ENCODE measurements around the gene TMPRSS13.
"Not testable (repeated sequence)": the region's sequence is repeated elsewhere in the genome, so short reads cannot be mapped to it uniquely, and the experiment has no call there.

The TMPRSS13 gene

GRCh38 chr11:117929142-117929915 lies at the start of gene TMPRSS13:
Gene TMPRSS13, minus strand, starts transcription at chr11:117929402. Its CDS starts 95 bp downstream, at chr11:117929307.
- DNase-seq: no peak

- no peak for DNase-seq
These were observed 49.8 kb upstream of the TMPRSS13 start for GRCh38 chr11:117978991-117979390.

- DNase-seq: not testable (repeated sequence)
These were observed 49.2 kb upstream of the TMPRSS13 start for GRCh38 chr11:117978291-117978910.

GRCh38 chr11:117977612-117978264 lies 48.5 kb upstream of the TMPRSS13 start:
- not testable (repeated sequence) for DNase-seq

GRCh38 chr11:117977029-117977428 lies 47.8 kb upstream of the TMPRSS13 start:
- no peak for DNase-seq

- DNase-seq: no peak
These were observed 47.2 kb upstream of the TMPRSS13 start for GRCh38 chr11:117976445-117976844.

- DNase-seq: no peak
These were observed 44.3 kb upstream of the TMPRSS13 start for GRCh38 chr11:117973503-117973860.

GRCh38 chr11:117972629-117973502 lies 43.7 kb upstream of the TMPRSS13 start:
- no peak for DNase-seq

- DNase-seq: no peak
These were observed 42.8 kb upstream of the TMPRSS13 start for GRCh38 chr11:117972044-117972443.

- no peak for DNase-seq
These were observed 41.3 kb upstream of the TMPRSS13 start for GRCh38 chr11:117970400-117971024.

- no peak for DNase-seq
These were observed 40.2 kb upstream of the TMPRSS13 start for GRCh38 chr11:117969160-117969991.

GRCh38 chr11:117966908-117967307 lies 37.7 kb upstream of the TMPRSS13 start:
- no peak for DNase-seq

- DNase-seq: no peak
These were observed 33.6 kb upstream of the TMPRSS13 start for GRCh38 chr11:117962826-117963225.

- no peak for DNase-seq
These were observed 32.7 kb upstream of the TMPRSS13 start for GRCh38 chr11:117961896-117962295.

- no peak for DNase-seq
These were observed 31.2 kb upstream of the TMPRSS13 start for GRCh38 chr11:117960406-117960805.

GRCh38 chr11:117959438-117960149 lies 30.4 kb upstream of the TMPRSS13 start:
- DNase-seq: no peak

GRCh38 chr11:117958949-117959348 lies 29.7 kb upstream of the TMPRSS13 start:
- no peak for DNase-seq

- DNase-seq: no peak
These were observed 23.9 kb upstream of the TMPRSS13 start for GRCh38 chr11:117953024-117953671.

- no peak for DNase-seq
These were observed 22.1 kb upstream of the TMPRSS13 start for GRCh38 chr11:117950993-117951961.
